ENCODE data around the gene CADPS2. TPM values are rescaled to one million over a fixed set of nuclear protein-coding genes. Genes with fewer than 3 reads are reported as not detected.
"Not testable (repeated sequence)": the region's sequence is repeated elsewhere in the genome, so short reads cannot be mapped to it uniquely, and the experiment has no call there.

CADPS2 gene
- total and polyA plus RNA-seq, 4 donors = 5.9 to 23.8 (median 11.0) TPM

DNA sequence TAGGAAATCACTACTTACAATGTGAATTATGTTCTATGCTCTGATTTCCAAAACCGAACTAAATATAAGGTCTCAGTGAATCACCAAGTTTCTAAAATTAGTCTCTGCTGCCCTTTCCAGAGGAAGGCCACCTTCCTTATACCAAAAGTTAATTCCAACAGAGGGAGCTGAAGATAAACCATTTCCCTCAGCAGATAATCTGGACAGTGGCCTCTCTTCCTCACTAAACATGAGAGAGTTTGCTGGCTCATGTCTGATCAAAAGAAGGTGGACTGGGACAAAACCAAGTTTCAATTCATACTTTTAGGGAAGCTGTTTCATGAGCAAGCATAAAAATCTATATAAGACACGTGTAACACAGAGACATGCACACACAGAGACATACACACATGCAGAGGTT lies 588.1 kb downstream of the CADPS2 start:
- Histone ChIP-seq H3K4me3 (ENCODE audit: low read length in 2 of 2) (no peak overlapping the region), H3K27me3 (ENCODE audit: control insufficient read depth in 1 of 2, insufficient read depth in 2 of 2, low read length in 1 of 2) (peaks cover 0 to 3% of the 10 kb centered on the region in 2 donors), H3K4me1 (ENCODE audit: control insufficient read depth in 1 of 2, insufficient read depth in 2 of 2, low read length in 2 of 2) (no peaks in the 10 kb centered on the region), H3K36me3 (ENCODE audit: control insufficient read depth in 1 of 2, insufficient read depth in 2 of 2, low read length in 1 of 2) (no peaks in the 10 kb centered on the region), H3K9me3 (ENCODE audit: control insufficient read depth, low read length) (no peaks in the 10 kb centered on the region), H3K27ac (ENCODE audit: low read depth in 1 of 2, low read length in 2 of 2) (no peak overlapping the region)
- ATAC-seq (ENCODE audit: low FRiP score) (no peak), DNase-seq (no peak)
- intact Hi-C loops (cut with DNase I) = no loop called here
- 25% methylated on average over 2 of the region's 2 CpGs for WGBS, 2 donors

- 90 to 94% methylated on average over 2 of the region's 2 CpGs for whole genome bisulfite sequencing, 2 donors
- no peak overlapping the region for H3K4me3 ChIP-seq (ENCODE audit: low read length in 2 of 2)
- intact Hi-C loops (cut with DNase I) = no loop called here
- peaks cover 8% of the 10 kb centered on the region for H3K9me3 ChIP-seq (ENCODE audit: control insufficient read depth, low read length)
- H3K27ac ChIP-seq (ENCODE audit: low read depth in 1 of 2, low read length in 2 of 2) = no peak overlapping the region
- ATAC-seq (ENCODE audit: low FRiP score) (no peak), DNase-seq (no peak)
- H3K4me1 ChIP-seq (ENCODE audit: control insufficient read depth in 1 of 2, insufficient read depth in 2 of 2, low read length in 2 of 2) = no peaks in the 10 kb centered on the region
- H3K36me3 ChIP-seq (ENCODE audit: control insufficient read depth in 1 of 2, insufficient read depth in 2 of 2, low read length in 1 of 2) = no peaks in the 10 kb centered on the region
- H3K27me3 ChIP-seq (ENCODE audit: control insufficient read depth in 1 of 2, insufficient read depth in 2 of 2, low read length in 1 of 2) = peaks cover 0 to 2% of the 10 kb centered on the region in 2 donors
Observed at GRCh38 chr7:122291189-122291588, 595.1 kb downstream of the CADPS2 start.

DNA sequence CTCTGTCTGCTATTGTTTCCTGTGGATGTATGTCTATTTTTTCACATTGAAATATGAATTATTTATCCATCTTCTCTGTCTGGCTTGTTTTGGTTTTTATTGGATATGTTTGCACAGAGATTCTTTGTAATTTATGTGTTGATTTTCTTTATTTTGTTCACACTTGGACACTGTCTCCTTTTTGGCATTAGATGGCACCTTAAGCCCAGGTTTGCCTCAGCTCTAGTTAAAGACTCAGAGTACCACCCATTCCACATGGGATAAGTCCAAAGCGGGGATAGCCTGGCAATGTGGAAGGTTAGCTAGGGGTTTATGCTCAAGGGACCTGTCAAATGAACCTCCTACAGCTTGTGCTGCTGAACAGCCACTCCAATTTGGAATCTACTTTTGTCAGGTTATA lies 595.8 kb downstream of the CADPS2 start:
- DNase-seq = no peak
- Histone ChIP-seq H3K9me3 (ENCODE audit: control insufficient read depth, low read length) (peaks cover 8% of the 10 kb centered on the region), H3K27me3 (ENCODE audit: control insufficient read depth in 1 of 2, insufficient read depth in 2 of 2, low read length in 1 of 2) (peaks cover 0 to 2% of the 10 kb centered on the region in 2 donors), H3K36me3 (ENCODE audit: control insufficient read depth in 1 of 2, insufficient read depth in 2 of 2, low read length in 1 of 2) (no peaks in the 10 kb centered on the region), H3K4me1 (ENCODE audit: control insufficient read depth in 1 of 2, insufficient read depth in 2 of 2, low read length in 2 of 2) (no peaks in the 10 kb centered on the region), H3K27ac (ENCODE audit: low read depth in 1 of 2, low read length in 2 of 2) (no peak overlapping the region), H3K4me3 (ENCODE audit: low read length in 2 of 2) (no peak overlapping the region)
- intact Hi-C loops (cut with DNase I) = no loop called here
- WGBS, 2 donors = 82 to 86% methylated on average over 1 of the region's 1 CpG
- no peak for ATAC-seq (ENCODE audit: low FRiP score)

DNA sequence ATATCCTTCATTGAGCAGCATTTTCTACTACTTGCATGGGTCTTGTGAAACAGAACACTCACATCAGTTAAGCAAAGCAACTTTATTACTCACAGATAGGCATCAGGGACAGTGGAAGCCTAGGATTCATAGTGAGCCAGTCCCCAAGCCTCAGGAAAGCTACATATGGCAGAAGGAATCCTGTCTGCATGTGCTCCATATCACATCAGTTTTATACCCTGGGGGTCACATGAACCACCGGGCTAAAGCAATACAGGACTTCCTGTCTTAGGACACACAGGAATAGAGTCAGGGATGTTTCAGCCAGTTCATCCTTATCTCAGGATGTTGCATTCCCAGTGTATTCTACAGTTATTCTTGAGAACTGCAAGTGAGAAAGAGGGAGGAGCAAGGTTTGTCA lies 596.8 kb downstream of the CADPS2 start:
- no peak overlapping the region for H3K4me3 ChIP-seq (ENCODE audit: low read length in 2 of 2)
- H3K4me1 ChIP-seq (ENCODE audit: control insufficient read depth in 1 of 2, insufficient read depth in 2 of 2, low read length in 2 of 2) = no peaks in the 10 kb centered on the region
- 54 to 62% methylated on average over 1 of the region's 1 CpG for WGBS, 2 donors
- DNase-seq = no peak
- H3K27ac ChIP-seq (ENCODE audit: low read depth in 1 of 2, low read length in 2 of 2) = no peak overlapping the region
- intact Hi-C loops (cut with DNase I) = no loop called here
- H3K36me3 ChIP-seq (ENCODE audit: control insufficient read depth in 1 of 2, insufficient read depth in 2 of 2, low read length in 1 of 2) = no peaks in the 10 kb centered on the region
- H3K9me3 ChIP-seq (ENCODE audit: control insufficient read depth, low read length) = peaks cover 8% of the 10 kb centered on the region
- peaks cover 0 to 2% of the 10 kb centered on the region in 2 donors for H3K27me3 ChIP-seq (ENCODE audit: control insufficient read depth in 1 of 2, insufficient read depth in 2 of 2, low read length in 1 of 2)
- no peak for ATAC-seq (ENCODE audit: low FRiP score)

GRCh38 chr7:122284608-122285007 lies 601.7 kb downstream of the CADPS2 start:
- H3K4me3 ChIP-seq (ENCODE audit: low read length in 2 of 2); ATAC-seq (ENCODE audit: low FRiP score); H3K4me1 ChIP-seq (ENCODE audit: control insufficient read depth in 1 of 2, insufficient read depth in 2 of 2, low read length in 2 of 2); H3K27ac ChIP-seq (ENCODE audit: low read depth in 1 of 2, low read length in 2 of 2); DNase-seq; H3K27me3 ChIP-seq (ENCODE audit: control insufficient read depth in 1 of 2, insufficient read depth in 2 of 2, low read length in 1 of 2); H3K9me3 ChIP-seq (ENCODE audit: control insufficient read depth, low read length); H3K36me3 ChIP-seq (ENCODE audit: control insufficient read depth in 1 of 2, insufficient read depth in 2 of 2, low read length in 1 of 2); intact Hi-C loops (cut with DNase I): not testable (repeated sequence)
- 83 to 90% methylated on average over 15 to 17 of the region's 24 CpGs for WGBS, 2 donors

- intact Hi-C loops (cut with DNase I) = no loop called here
Observed at GRCh38 chr7:122273117-122273516, 613.1 kb downstream of the CADPS2 start.

GRCh38 chr7:122269241-122269640 lies 617.0 kb downstream of the CADPS2 start:
- H3K4me3 ChIP-seq (ENCODE audit: low read length in 2 of 2) = no peak overlapping the region
- peaks cover 1% of the 10 kb centered on the region for H3K9me3 ChIP-seq (ENCODE audit: control insufficient read depth, low read length)
- DNase-seq (no peak), ATAC-seq (ENCODE audit: low FRiP score) (no peak)
- H3K4me1 ChIP-seq (ENCODE audit: control insufficient read depth in 1 of 2, insufficient read depth in 2 of 2, low read length in 2 of 2) = no peaks in the 10 kb centered on the region
- no peak overlapping the region for H3K27ac ChIP-seq (ENCODE audit: low read depth in 1 of 2, low read length in 2 of 2)
- intact Hi-C loops (cut with DNase I) = no loop called here
- H3K36me3 ChIP-seq (ENCODE audit: control insufficient read depth in 1 of 2, insufficient read depth in 2 of 2, low read length in 1 of 2) = no peaks in the 10 kb centered on the region
- no peaks in the 10 kb centered on the region for H3K27me3 ChIP-seq (ENCODE audit: control insufficient read depth in 1 of 2, insufficient read depth in 2 of 2, low read length in 1 of 2)
- 26 to 53% methylated on average over 1 of the region's 1 CpG for WGBS, 2 donors

More at GRCh38 chr7:122273117-122273516, 613.1 kb downstream of the CADPS2 start:
- peaks cover 1% of the 10 kb centered on the region for H3K9me3 ChIP-seq (ENCODE audit: control insufficient read depth, low read length)
- H3K27ac ChIP-seq (ENCODE audit: low read depth in 1 of 2, low read length in 2 of 2) = no peak overlapping the region
- no peaks in the 10 kb centered on the region for H3K4me1 ChIP-seq (ENCODE audit: control insufficient read depth in 1 of 2, insufficient read depth in 2 of 2, low read length in 2 of 2)
- WGBS, 2 donors = 85 to 86% methylated on average over 2 of the region's 2 CpGs
- no peak overlapping the region for H3K4me3 ChIP-seq (ENCODE audit: low read length in 2 of 2)
- no peaks in the 10 kb centered on the region for H3K27me3 ChIP-seq (ENCODE audit: control insufficient read depth in 1 of 2, insufficient read depth in 2 of 2, low read length in 1 of 2)
- no peak for DNase-seq
- no peaks in the 10 kb centered on the region for H3K36me3 ChIP-seq (ENCODE audit: control insufficient read depth in 1 of 2, insufficient read depth in 2 of 2, low read length in 1 of 2)
- ATAC-seq (ENCODE audit: low FRiP score) = no peak

Other genes with a start within 250 kb of the CADPS2 start
- 1 to 10 TPM; 1.0 to 1.7 TPM for gene RNF133, start 187.3 kb downstream of the CADPS2 start, total RNA-seq
- gene RNF133, start 187.3 kb downstream of the CADPS2 start, polyA plus RNA-seq = under 1 TPM in 1 of 2 donors, not detected in 1; 0.46 TPM
- 1 to 10 TPM; 1.5 to 1.6 TPM for gene RNF148, start 183.5 kb downstream of the CADPS2 start, total RNA-seq
- not detected for gene RNF148, start 183.5 kb downstream of the CADPS2 start, polyA plus RNA-seq
- gene TAS2R16, start 109.2 kb upstream of the CADPS2 start, total RNA-seq = not detected
- not detected for gene TAS2R16, start 109.2 kb upstream of the CADPS2 start, polyA plus RNA-seq

All from aorta (tissue), 5 donors.